ENCODE results near the gene ZNF579.

ZNF579 gene

GRCh38 chr19:55580628-55581144 lies at the start of gene ZNF579:
TSS of gene ZNF579 (minus strand) at chr19:55580848. CDS start at chr19:55579639, 1,209 bp downstream.
- DNase-seq (ENCODE audit: low read depth in 3 of 3), result peak; percentile 69 to 78 (median 69)

- no peak for DNase-seq (ENCODE audit: low read depth in 3 of 3)
These were observed 45.7 kb upstream of the ZNF579 start for GRCh38 chr19:55626350-55626749.

- DNase-seq (ENCODE audit: low read depth in 3 of 3), result no peak
These were observed 44.3 kb upstream of the ZNF579 start for GRCh38 chr19:55625004-55625326.

GRCh38 chr19:55624109-55625003 lies 43.7 kb upstream of the ZNF579 start, which contains the start of gene ZNF784:
TSS of gene ZNF784 (minus strand) at chr19:55624566. CDS start at chr19:55624561, 5 bp downstream.
- peak; percentile 85 to 95 (median 94) for DNase-seq (ENCODE audit: low read depth in 3 of 3)

- DNase-seq (ENCODE audit: low read depth in 3 of 3), result no peak
These were observed 42.9 kb upstream of the ZNF579 start for GRCh38 chr19:55623561-55623960.

GRCh38 chr19:55623130-55623529 lies 42.5 kb upstream of the ZNF579 start:
- no peak for DNase-seq (ENCODE audit: low read depth in 3 of 3)

- DNase-seq (ENCODE audit: low read depth in 3 of 3), result no peak
These were observed 41.8 kb upstream of the ZNF579 start for GRCh38 chr19:55622242-55622969.

GRCh38 chr19:55621673-55622231 lies 41.1 kb upstream of the ZNF579 start:
- no peak for DNase-seq (ENCODE audit: low read depth in 3 of 3)

- no peak for DNase-seq (ENCODE audit: low read depth in 3 of 3)
These were observed 40.6 kb upstream of the ZNF579 start for GRCh38 chr19:55621205-55621672.

- no peak for DNase-seq (ENCODE audit: low read depth in 3 of 3)
These were observed 40.0 kb upstream of the ZNF579 start for GRCh38 chr19:55620410-55621204.

- no peak for DNase-seq (ENCODE audit: low read depth in 3 of 3)
These were observed 38.6 kb upstream of the ZNF579 start for GRCh38 chr19:55619286-55619685.

- DNase-seq (ENCODE audit: low read depth in 3 of 3), result no peak
These were observed 37.8 kb upstream of the ZNF579 start for GRCh38 chr19:55618426-55618825.

- DNase-seq (ENCODE audit: low read depth in 3 of 3), result no peak
These were observed 36.8 kb upstream of the ZNF579 start for GRCh38 chr19:55617426-55617825.

GRCh38 chr19:55616395-55616875 lies 35.8 kb upstream of the ZNF579 start:
- DNase-seq (ENCODE audit: low read depth in 3 of 3), result no peak

GRCh38 chr19:55615543-55616394 lies 35.1 kb upstream of the ZNF579 start:
- DNase-seq (ENCODE audit: low read depth in 3 of 3), result no peak

GRCh38 chr19:55614711-55615542 lies 34.3 kb upstream of the ZNF579 start:
- DNase-seq (ENCODE audit: low read depth in 3 of 3), result no peak

- no peak for DNase-seq (ENCODE audit: low read depth in 3 of 3)
These were observed 33.5 kb upstream of the ZNF579 start for GRCh38 chr19:55613930-55614710.

GRCh38 chr19:55613396-55613795 lies 32.7 kb upstream of the ZNF579 start:
- DNase-seq (ENCODE audit: low read depth in 3 of 3), result no peak

Data from stimulated activated CD4-positive, alpha-beta T cell treated with anti-CD3 and anti-CD28 coated beads, TNF-alpha, amount 100 ng/mL, for 48 hours (primary cell).